Thoracic aorta (tissue), 2 donors: ENCODE results near the gene ZFYVE28. TPM values are rescaled to one million over a fixed set of nuclear protein-coding genes. Genes with fewer than 3 reads are reported as not detected.

Experiments used
- ATAC-seq: fragments of 150-250 bp; one replicate; pipeline ENCODE4 v1.8.0; 2017; ENCODE audit warnings: low read depth; ENCODE audit not compliant: insufficient number of reproducible peaks, low FRiP score
- DNase-seq: peaks from one replicate; pipeline ENCODE4 v3.0.0-alpha.2; 2020; ENCODE audit warnings: low spot score
- H3K27ac ChIP-seq, 2 donors: fragments of 200-600 bp; sonication (generic); 1 replicate in 1 of 2; 2 replicates in 1 of 2; pipeline ENCODE4 v1.5.1; 2016; ENCODE audit warnings: mild to moderate bottlenecking in 2 of 2, moderate library complexity in 2 of 2
- H3K27me3 ChIP-seq: fragments of 200-600 bp; sonication (generic); replicated peaks from 2 replicates; pipeline ENCODE4 v1.6.0; 2016; ENCODE audit warnings: mild to moderate bottlenecking; ENCODE audit not compliant: insufficient read depth
- H3K36me3 ChIP-seq: fragments of 200-600 bp; sonication (generic); one replicate; pipeline ENCODE4 v1.5.1; 2016
- H3K4me1 ChIP-seq, 2 donors: fragments of 200-600 bp; sonication (generic); 1 replicate in 1 of 2; 2 replicates in 1 of 2; pipeline versions ENCODE4 v1.5.1 to v1.6.0; 2016; ENCODE audit warnings: low read depth in 2 of 2, mild to moderate bottlenecking in 1 of 2; ENCODE audit not compliant: control insufficient read depth in 1 of 2
- H3K4me3 ChIP-seq: fragments of 200-600 bp; sonication (generic); 2 replicates; pipeline ENCODE4 v1.5.1; 2016; ENCODE audit warnings: mild to moderate bottlenecking
- H3K9me3 ChIP-seq: fragments of 200-600 bp; sonication (generic); 2 replicates; pipeline ENCODE4 v1.5.1; 2016
- total RNA-seq, 2 donors: library from RNA; depleted of rRNA; stranded (reverse); fragments of >200 nt; gene quantifications; one replicate each; pipeline versions ENCODE4 v1.1.0 to v1.2.3, GENCODE V29; 2016
- TF ChIP-seq, protein P1 (sequence below): fragments of 200-600 bp; sonication (generic); IDR thresholded peaks from one replicate; pipeline ENCODE4 v1.5.1; 2019; ENCODE audit warnings: antibody characterized with exemption

Gene ZFYVE28
- total RNA-seq, 2 donors from 2014 or later: 11.5 to 20.2 TPM

DNA sequence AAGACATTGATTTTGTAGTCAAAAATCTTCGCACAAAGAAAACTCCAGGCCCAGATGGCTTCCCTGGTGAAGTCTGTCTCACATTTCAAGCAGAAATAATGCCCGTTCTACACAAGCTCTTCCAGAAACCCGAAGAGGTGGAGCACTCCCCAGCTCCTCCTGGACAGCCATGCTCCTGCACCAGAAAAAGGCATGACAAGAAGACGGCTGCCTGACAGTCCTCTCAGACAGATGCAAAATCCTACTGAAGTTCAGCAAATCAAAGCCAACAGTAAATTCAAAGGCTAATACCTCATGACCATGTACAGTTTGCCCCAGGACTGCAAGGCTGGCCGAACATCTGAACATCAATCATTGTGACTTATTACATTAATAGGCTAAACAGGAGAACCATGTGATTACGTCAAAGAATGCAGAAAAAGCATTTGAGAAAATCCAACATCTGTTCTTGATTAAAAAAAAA is 125.8 kb downstream of the ZFYVE28 start:
- TF ChIP-seq, protein P1, sequence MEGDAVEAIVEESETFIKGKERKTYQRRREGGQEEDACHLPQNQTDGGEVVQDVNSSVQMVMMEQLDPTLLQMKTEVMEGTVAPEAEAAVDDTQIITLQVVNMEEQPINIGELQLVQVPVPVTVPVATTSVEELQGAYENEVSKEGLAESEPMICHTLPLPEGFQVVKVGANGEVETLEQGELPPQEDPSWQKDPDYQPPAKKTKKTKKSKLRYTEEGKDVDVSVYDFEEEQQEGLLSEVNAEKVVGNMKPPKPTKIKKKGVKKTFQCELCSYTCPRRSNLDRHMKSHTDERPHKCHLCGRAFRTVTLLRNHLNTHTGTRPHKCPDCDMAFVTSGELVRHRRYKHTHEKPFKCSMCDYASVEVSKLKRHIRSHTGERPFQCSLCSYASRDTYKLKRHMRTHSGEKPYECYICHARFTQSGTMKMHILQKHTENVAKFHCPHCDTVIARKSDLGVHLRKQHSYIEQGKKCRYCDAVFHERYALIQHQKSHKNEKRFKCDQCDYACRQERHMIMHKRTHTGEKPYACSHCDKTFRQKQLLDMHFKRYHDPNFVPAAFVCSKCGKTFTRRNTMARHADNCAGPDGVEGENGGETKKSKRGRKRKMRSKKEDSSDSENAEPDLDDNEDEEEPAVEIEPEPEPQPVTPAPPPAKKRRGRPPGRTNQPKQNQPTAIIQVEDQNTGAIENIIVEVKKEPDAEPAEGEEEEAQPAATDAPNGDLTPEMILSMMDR: no peak
- Histone ChIP-seq H3K4me3 (no peak overlapping the region), H3K36me3 (no peaks in the 10 kb centered on the region), H3K27ac (no peak overlapping the region), H3K9me3 (peaks cover 3% of the 10 kb centered on the region), H3K4me1 (no peaks in the 10 kb centered on the region), H3K27me3 (no peaks in the 10 kb centered on the region)
- DNase-seq (no peak), ATAC-seq (no peak)

DNA sequence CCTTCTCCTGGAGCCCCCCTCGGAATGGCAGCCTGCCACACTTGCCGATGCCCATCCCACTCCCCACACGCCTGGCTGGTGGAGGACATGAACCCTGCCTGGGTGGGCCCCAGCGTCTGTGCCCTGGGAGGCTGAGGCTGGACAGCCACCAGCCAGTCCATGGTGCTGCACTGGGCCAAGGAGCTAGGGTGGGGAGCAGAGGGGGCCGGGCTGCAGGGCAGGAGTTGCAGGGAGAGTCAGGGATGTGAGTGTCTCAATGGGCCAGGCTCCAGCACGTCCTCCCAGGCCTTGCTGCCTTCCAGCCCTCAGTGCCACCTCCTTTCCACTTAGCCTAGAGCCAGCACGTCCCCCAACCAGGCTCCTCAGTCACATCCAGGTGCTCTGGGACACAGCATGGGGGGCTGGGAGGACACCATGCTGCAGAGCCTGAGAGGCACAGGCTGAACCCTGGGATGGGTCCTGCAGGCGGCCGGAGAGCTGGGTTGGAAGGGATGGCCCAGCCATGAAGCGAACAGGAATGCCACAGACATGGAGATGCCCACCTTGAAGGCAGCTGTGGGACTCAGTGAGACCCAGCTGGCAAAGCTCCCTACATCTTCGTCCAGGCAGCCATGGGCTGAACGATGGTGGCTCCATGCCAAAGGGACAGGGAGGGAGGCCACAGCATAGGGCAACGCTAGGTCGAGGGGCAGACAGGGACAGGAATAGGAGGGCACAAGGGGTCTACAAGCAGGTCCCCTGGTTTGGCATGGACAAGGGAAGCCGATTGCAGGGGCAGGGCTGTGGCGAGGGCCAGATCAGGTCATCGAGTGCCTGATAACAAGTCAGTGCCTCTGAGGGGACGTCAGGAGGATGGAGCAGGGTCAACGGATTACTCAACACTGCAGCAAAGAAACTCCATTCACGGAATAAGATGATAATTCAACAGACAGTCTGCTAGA is 126.5 kb downstream of the ZFYVE28 start:
- H3K27me3 ChIP-seq: no peaks in the 10 kb centered on the region
- no peak for ATAC-seq
- H3K9me3 ChIP-seq: peaks cover 3% of the 10 kb centered on the region
- TF ChIP-seq, protein P1: no peak
- no peaks in the 10 kb centered on the region for H3K4me1 ChIP-seq
- H3K27ac ChIP-seq: no peak overlapping the region
- no peak for DNase-seq
- H3K4me3 ChIP-seq: no peak overlapping the region
- H3K36me3 ChIP-seq: no peaks in the 10 kb centered on the region

DNA sequence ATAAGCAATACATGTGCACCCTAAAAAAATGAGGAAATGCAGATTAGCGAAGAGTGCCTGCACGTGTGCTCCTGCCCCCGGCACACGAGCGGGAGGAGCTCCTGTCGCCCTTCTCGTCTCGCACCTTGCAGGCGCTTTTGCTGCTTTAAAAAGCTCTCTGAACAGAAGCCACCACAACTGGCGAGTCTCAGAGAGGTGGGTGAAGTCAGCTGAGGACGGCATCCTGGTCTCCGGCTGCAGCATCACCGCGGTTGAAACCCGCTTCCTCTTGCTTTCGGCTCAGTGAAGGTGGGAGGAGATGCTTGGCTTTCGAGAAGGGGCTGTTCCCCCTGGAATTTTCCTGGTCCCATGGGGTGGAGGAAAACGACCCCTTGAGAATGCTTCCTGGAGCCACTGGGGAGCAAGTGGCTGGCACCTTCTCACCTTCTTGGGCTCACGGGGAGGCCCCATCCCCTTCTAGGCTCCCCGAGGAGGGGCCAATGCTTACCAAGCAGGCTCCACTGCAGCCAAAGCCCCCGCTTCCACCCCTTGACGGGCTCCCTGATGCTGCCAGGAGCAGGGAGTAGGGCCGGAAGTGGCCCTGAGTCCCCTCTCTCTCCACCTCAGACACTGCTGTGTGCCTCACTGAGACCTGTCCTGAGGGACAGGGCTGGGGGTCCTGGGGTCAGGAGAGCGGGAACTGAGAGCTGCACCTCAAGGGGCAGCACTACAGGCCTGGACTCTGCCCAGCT is 127.3 kb downstream of the ZFYVE28 start:
- DNase-seq: no peak
- TF ChIP-seq, protein P1: no peak
- Histone ChIP-seq H3K4me1 (no peaks in the 10 kb centered on the region), H3K9me3 (peaks cover 3% of the 10 kb centered on the region), H3K36me3 (no peaks in the 10 kb centered on the region), H3K4me3 (no peak overlapping the region), H3K27me3 (no peaks in the 10 kb centered on the region), H3K27ac (no peak overlapping the region)
- ATAC-seq: no peak

DNA sequence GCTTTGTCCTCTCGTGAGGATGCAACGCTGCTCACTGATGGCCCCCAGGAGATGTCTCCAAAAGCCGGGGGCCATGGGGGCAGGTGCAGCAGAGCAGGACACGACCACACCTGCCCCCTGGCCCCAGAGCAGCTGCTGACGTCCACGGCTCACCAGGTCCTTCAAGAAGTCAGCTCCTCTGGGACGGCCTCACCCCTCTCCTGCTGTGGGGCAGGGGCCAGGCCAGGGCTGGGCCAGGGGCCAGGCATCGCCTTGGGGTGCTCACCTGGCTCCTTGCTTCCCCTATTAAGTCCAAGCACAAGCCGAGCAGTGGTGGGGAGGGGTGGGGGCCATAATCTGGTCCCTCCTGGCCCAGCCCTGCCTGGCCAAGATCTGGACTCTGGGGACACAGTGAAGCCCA is 128.0 kb downstream of the ZFYVE28 start:
- DNase-seq (no peak), ATAC-seq (no peak)
- Histone ChIP-seq H3K9me3 (peaks cover 3% of the 10 kb centered on the region), H3K4me1 (no peaks in the 10 kb centered on the region), H3K27ac (no peak overlapping the region), H3K4me3 (no peak overlapping the region), H3K27me3 (no peaks in the 10 kb centered on the region), H3K36me3 (no peaks in the 10 kb centered on the region)
- TF ChIP-seq, protein P1: no peak

DNA sequence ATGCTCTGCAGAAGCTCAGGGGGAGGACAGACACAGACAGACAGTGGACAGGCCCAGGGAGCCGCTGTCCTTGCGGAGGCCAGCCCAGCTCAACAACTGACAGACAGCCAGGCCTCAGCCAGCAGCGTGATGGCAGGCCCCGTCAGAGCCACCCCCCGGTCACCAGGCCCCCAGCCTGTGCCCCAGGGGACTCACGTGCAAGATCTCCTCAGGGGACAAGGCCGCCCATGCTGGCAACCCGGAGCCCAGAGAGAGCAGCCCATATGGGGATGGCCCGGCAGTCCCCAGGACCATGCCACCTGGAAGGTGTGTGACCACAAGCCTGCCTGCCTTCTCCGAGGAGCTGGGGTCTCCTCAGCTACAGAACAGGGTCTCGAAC is 128.5 kb downstream of the ZFYVE28 start:
- DNase-seq: no peak
- H3K27ac ChIP-seq: no peak overlapping the region
- H3K36me3 ChIP-seq: no peaks in the 10 kb centered on the region
- H3K4me1 ChIP-seq: no peaks in the 10 kb centered on the region
- TF ChIP-seq, protein P1: no peak
- ATAC-seq: no peak
- no peak overlapping the region for H3K4me3 ChIP-seq
- no peaks in the 10 kb centered on the region for H3K27me3 ChIP-seq
- peaks cover 3% of the 10 kb centered on the region for H3K9me3 ChIP-seq
